Endodermal cell (in vitro differentiated cells): Measurements from ENCODE around the gene OPCML. TPM values are rescaled to one million over a fixed set of nuclear protein-coding genes. Genes with fewer than 3 reads are reported as not detected.

Experiments used
- DNase-seq: peaks from one replicate; pipeline ENCODE4 v3.0.0-alpha.2; 2017
- H3K27ac ChIP-seq: 2 replicates; pipeline ENCODE4 v1.5.1; 2013; ENCODE audit warnings: mild to moderate bottlenecking, low read depth, low read length, moderate library complexity
- H3K27me3 ChIP-seq: 2 replicates; pipeline ENCODE4 v1.6.1; 2013; ENCODE audit warnings: mild to moderate bottlenecking, low read length, moderate library complexity; ENCODE audit not compliant: insufficient read depth, control insufficient read depth, poor library complexity, severe bottlenecking
- H3K36me3 ChIP-seq: 2 replicates; pipeline ENCODE4 v1.7.0; 2013; ENCODE audit warnings: mild to moderate bottlenecking, low read length, moderate library complexity; ENCODE audit not compliant: control insufficient read depth, insufficient read depth
- H3K4me1 ChIP-seq: one replicate; pipeline ENCODE4 v1.7.0; 2013; ENCODE audit warnings: low read length; ENCODE audit not compliant: control insufficient read depth, insufficient read depth
- H3K4me3 ChIP-seq: 2 replicates; pipeline ENCODE4 v1.5.1; 2013; ENCODE audit warnings: mild to moderate bottlenecking, low read length, moderate library complexity
- H3K9ac ChIP-seq: 2 replicates; pipeline ENCODE4 v1.6.1; 2013; ENCODE audit warnings: mild to moderate bottlenecking, low read length, moderate library complexity; ENCODE audit not compliant: poor library complexity, severe bottlenecking; ENCODE audit errors: extremely low read depth
- H3K9me3 ChIP-seq: 2 replicates; pipeline ENCODE4 v1.6.1; 2013; ENCODE audit warnings: mild to moderate bottlenecking, low read length, moderate library complexity; ENCODE audit not compliant: control insufficient read depth
- H3K27ac Mint-ChIP-seq: 2 replicates; pipeline ENCODE4 v1.8.0; 2020; ENCODE audit warnings: mixed read lengths
- H3K27me3 Mint-ChIP-seq: 2 replicates; pipeline ENCODE4 v1.8.0; 2021; ENCODE audit warnings: mild to moderate bottlenecking, mixed read lengths; ENCODE audit not compliant: insufficient read depth
- H3K36me3 Mint-ChIP-seq: 2 replicates; pipeline ENCODE4 v1.8.0; 2020; ENCODE audit warnings: low read depth, mixed read lengths
- H3K4me1 Mint-ChIP-seq: 2 replicates; pipeline ENCODE4 v1.8.0; 2020; ENCODE audit warnings: mixed read lengths
- H3K4me3 Mint-ChIP-seq: 2 replicates; pipeline ENCODE4 v1.8.0; 2020; ENCODE audit warnings: mild to moderate bottlenecking, moderate library complexity, mixed read lengths
- H3K9me3 Mint-ChIP-seq: 2 replicates; pipeline ENCODE4 v1.8.0; 2020; ENCODE audit warnings: mild to moderate bottlenecking, mixed read lengths
- WGBS, 2 experiments: methylation state at CpG; one replicate each; pipeline versions ENCODE4 v1.1.5 to v1.1.7; 2013; ENCODE audit warnings: missing lambda C conversion rate in 2 of 2, mixed read lengths in 1 of 2; ENCODE audit not compliant: insufficient coverage in 1 of 2, insufficient read length in 1 of 2; 5-methylcytosine and 5-hydroxymethylcytosine counted together
- total RNA-seq, 2 donors: library from RNA; stranded (reverse); fragmentation: NEBNext Ultra II Directional in 1 of 2; extraction: Animal tissue kit (Norgen Biotek cat#: 25700) in 1 of 2; gene quantifications; 2 replicates in 1 of 2; 3 replicates in 1 of 2; pipeline ENCODE4 v1.2.1, GENCODE V29; 2021
- TF ChIP-seq, protein P1 (sequence below): fragments of 200-600 bp; sonication (generic); conservative IDR thresholded peaks from 2 replicates; pipeline ENCODE4 v1.5.0; 2021; ENCODE audit warnings: antibody characterized with exemption, mild to moderate bottlenecking

OPCML gene
- total RNA-seq, 2 donors from 2014 or later, result 0.49 to 0.86 TPM

DNA sequence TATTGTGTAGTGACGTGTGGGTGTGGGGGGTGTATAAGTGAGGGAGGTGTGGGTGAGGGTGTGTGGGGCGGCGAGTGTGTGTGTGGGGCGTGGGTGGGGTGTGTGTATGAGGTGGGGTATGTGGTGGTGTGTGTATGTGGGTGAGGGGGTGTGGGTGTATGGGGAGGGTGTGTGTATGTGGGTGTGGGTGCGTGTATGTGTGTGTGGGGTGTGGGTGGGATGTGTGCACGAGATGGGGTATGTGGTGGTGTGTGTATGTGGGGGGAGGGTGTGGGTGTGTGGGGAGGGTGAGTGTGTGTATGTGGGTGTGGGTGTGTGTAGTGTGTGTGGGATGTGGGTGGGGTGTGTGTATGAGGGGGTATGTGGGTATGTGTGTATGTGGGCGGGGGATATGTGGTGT, 205.5 kb downstream of the OPCML start:
- no peak overlapping the region for H3K27ac Mint-ChIP-seq
- no peaks in the 10 kb centered on the region for H3K27me3 Mint-ChIP-seq
- no peaks in the 10 kb centered on the region for H3K9me3 ChIP-seq
- H3K4me1 ChIP-seq, result no peaks in the 10 kb centered on the region
- no peak overlapping the region for H3K27ac ChIP-seq
- no peak for DNase-seq
- no peaks in the 10 kb centered on the region for H3K36me3 ChIP-seq
- TF ChIP-seq, protein P1, sequence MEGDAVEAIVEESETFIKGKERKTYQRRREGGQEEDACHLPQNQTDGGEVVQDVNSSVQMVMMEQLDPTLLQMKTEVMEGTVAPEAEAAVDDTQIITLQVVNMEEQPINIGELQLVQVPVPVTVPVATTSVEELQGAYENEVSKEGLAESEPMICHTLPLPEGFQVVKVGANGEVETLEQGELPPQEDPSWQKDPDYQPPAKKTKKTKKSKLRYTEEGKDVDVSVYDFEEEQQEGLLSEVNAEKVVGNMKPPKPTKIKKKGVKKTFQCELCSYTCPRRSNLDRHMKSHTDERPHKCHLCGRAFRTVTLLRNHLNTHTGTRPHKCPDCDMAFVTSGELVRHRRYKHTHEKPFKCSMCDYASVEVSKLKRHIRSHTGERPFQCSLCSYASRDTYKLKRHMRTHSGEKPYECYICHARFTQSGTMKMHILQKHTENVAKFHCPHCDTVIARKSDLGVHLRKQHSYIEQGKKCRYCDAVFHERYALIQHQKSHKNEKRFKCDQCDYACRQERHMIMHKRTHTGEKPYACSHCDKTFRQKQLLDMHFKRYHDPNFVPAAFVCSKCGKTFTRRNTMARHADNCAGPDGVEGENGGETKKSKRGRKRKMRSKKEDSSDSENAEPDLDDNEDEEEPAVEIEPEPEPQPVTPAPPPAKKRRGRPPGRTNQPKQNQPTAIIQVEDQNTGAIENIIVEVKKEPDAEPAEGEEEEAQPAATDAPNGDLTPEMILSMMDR, result no peak
- no peaks in the 10 kb centered on the region for H3K4me1 Mint-ChIP-seq
- H3K9ac ChIP-seq, result no peak overlapping the region
- no peak overlapping the region for H3K4me3 ChIP-seq
- no peaks in the 10 kb centered on the region for H3K27me3 ChIP-seq
- peaks cover 2% of the 10 kb centered on the region for H3K9me3 Mint-ChIP-seq
- H3K4me3 Mint-ChIP-seq, result no peak overlapping the region
- H3K36me3 Mint-ChIP-seq, result no peaks in the 10 kb centered on the region
- WGBS, 2 experiments, result 86 to 92% methylated on average over 2 to 7 of the region's 7 CpGs

DNA sequence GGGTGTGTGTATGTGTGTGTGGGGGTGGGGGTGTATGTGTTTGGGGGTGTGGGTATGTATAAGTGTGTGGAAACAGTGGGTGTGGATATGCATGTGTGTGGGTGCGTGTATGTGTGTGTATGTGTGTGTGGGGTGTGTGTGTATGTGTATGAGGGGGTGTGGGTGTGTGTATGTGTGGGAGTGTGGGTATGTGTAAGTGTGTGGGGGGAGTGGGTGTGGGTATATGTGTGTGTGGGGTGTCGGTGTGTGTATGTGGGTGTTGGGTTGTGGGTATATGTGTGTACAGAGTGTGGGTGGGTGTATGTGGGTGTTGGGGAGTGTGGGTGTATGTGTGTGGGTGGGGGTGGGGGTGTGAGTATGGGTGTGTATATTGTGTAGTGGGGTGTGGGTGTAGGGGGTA, 206.0 kb downstream of the OPCML start:
- H3K27ac Mint-ChIP-seq, result no peak overlapping the region

DNA sequence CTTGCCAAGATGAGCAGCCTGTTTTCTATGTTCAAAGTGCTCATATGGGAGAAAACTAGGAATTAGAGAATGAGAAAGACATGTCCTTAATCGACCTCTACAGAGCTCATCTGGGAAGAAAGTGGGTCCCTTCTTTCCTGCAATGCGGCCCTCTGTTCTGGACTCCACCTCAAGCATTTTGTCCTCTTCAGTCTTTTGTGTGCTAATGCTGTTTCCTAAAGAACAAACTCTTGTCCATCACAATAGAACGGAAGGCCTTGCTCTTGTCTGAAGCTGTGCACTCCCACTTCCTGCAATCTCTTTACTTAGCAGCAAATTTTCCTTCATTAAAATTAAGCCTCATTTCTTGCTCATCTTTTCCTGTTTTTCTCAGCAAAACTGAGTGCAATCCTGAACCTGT, 206.6 kb downstream of the OPCML start:
- Mint-ChIP-seq H3K4me3 (no peak overlapping the region), H3K27ac (no peak overlapping the region), H3K27me3 (no peaks in the 10 kb centered on the region), H3K36me3 (no peaks in the 10 kb centered on the region), H3K4me1 (no peaks in the 10 kb centered on the region), H3K9me3 (peaks cover 2% of the 10 kb centered on the region)
- H3K9ac ChIP-seq, result no peak overlapping the region
- H3K27me3 ChIP-seq, result no peaks in the 10 kb centered on the region
- no peaks in the 10 kb centered on the region for H3K9me3 ChIP-seq
- no peak overlapping the region for H3K27ac ChIP-seq
- no peak overlapping the region for H3K4me3 ChIP-seq
- TF ChIP-seq, protein P1, result no peak
- H3K4me1 ChIP-seq, result no peaks in the 10 kb centered on the region
- H3K36me3 ChIP-seq, result no peaks in the 10 kb centered on the region
- DNase-seq, result no peak
- 69 to 70% methylated on average over 3 of the region's 3 CpGs for WGBS, 2 experiments

More for the DNA sequence above, 206.0 kb downstream of the OPCML start:
- Mint-ChIP-seq H3K4me1 (no peaks in the 10 kb centered on the region), H3K9me3 (peaks cover 2% of the 10 kb centered on the region), H3K27me3 (no peaks in the 10 kb centered on the region), H3K36me3 (no peaks in the 10 kb centered on the region), H3K4me3 (no peak overlapping the region)
- no peaks in the 10 kb centered on the region for H3K27me3 ChIP-seq
- 98% methylated on average over 2 of the region's 2 CpGs; no CpG with 5 or more reads in 1 of the 2 experiments for WGBS, 2 experiments
- no peaks in the 10 kb centered on the region for H3K9me3 ChIP-seq
- no peaks in the 10 kb centered on the region for H3K4me1 ChIP-seq
- no peak overlapping the region for H3K27ac ChIP-seq
- H3K36me3 ChIP-seq, result no peaks in the 10 kb centered on the region
- DNase-seq, result no peak
- H3K9ac ChIP-seq, result no peak overlapping the region
- TF ChIP-seq, protein P1, result no peak
- no peak overlapping the region for H3K4me3 ChIP-seq
